HG03439 (cell line): Measurements from ENCODE around the gene NHLH1.

Experiments used
- ATAC-seq: cut with Tn5 transposase; IDR thresholded peaks from one replicate; pipeline ENCODE4 v1.9.1; 2021; ENCODE audit warnings: mild to moderate bottlenecking, moderate library complexity; ENCODE audit not compliant: unreplicated experiment

The NHLH1 gene

GRCh38 chr1:160358073-160358472 lies 8.8 kb upstream of the NHLH1 start:
- no peak for ATAC-seq

DNA sequence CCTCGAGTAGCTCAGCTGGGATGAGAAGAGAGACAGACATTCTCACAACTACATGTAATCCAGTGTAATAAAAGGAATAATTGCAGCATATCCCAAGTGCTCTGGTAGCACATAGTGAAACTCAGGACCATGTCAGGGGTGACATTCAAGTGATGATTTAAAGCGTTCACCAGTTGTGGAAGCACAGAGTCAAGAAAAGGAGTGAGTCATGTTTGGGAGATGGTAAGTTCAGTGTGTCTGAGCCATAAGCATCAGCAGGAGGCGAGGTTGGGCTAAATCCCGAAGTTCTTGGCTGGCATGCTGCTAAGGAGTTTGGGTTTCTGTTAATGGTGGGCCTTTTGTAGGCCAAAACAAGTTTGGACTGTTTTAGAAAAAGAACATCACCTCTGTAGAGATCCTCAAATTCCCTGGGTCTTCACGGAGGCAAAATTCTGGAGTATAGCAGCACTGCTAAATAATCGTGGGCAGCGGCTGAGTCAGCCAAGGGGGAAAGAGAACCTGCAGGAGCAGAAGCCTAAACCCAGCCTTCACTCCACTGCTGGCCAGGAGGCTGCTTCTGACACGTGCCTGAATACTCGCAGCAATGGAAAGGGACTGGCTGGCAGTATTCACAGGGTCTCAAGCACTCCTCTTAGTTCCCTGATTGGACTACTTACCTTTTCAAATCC lies 7.2 kb upstream of the NHLH1 start:
- no peak for ATAC-seq

DNA sequence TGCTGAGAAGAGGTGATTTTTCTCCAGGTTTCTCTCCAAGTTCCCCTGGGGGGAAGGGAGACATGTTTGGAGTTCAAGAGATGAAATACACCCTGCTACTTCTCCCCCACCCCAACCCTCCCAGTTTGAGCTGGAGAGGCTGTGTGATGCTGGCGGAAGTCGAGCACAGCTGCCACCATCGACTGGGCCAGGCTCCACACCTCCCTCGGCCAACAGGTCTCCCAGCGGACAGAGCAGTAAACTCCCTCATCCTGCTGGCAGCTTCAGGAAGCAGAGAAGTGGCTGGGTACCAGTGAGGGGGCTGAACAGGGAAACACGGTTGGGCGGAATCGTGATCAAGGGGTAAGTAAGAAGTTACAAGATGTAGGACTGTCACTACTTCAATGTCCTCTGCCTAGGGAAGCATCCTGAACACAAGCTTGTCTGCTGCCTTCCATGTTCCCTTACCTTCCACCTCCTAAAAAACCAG lies 6.6 kb upstream of the NHLH1 start:
- ATAC-seq, result no peak

DNA sequence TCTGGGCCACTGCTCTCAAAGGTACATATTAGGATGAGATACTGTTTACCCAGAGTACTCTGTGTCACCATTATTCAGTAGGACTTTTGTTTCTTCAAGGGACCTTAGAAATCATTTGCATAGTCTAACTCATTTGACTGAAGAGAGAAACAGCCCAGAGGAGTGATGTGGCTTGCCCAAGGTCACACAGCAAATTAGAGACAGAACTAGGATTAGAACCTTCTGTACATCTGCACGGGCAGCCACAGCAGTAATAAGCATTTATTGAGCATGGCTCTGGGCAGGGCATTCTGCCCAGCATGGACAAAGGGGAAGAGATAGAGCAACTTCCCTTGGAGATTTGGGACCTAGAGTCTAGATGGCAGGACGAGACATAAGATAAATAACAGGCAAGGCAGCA lies 5.7 kb upstream of the NHLH1 start:
- no peak for ATAC-seq

GRCh38 chr1:160361814-160362167 lies 5.1 kb upstream of the NHLH1 start:
- no peak for ATAC-seq

- ATAC-seq, result no peak
These were observed 4.5 kb upstream of the NHLH1 start for GRCh38 chr1:160362168-160362957.

- no peak for ATAC-seq
These were observed 3.9 kb upstream of the NHLH1 start for GRCh38 chr1:160363010-160363409.

GRCh38 chr1:160363951-160364735 lies 2.7 kb upstream of the NHLH1 start:
- no peak for ATAC-seq

GRCh38 chr1:160365325-160365724 lies 1.5 kb upstream of the NHLH1 start:
- no peak for ATAC-seq

DNA sequence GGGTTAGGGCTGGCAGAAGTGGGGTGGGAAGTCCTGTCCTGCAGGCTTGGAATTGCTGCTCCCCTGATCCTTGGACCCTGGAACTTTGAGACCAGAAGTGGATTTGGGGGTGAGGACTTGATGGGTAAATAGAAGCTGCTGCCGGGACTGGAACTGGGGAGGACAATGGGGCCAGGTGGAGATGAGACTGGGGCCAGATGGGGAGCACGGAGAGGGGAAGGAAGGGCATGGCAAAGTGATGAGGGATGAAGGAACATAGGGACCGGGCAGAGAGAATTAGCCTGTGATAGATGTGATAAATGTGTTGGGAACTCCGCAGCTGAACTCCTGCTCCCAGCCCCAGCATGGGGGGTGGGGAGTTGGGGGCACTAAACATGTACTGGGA lies 637 bp downstream of the NHLH1 start:
- no peak for ATAC-seq

DNA sequence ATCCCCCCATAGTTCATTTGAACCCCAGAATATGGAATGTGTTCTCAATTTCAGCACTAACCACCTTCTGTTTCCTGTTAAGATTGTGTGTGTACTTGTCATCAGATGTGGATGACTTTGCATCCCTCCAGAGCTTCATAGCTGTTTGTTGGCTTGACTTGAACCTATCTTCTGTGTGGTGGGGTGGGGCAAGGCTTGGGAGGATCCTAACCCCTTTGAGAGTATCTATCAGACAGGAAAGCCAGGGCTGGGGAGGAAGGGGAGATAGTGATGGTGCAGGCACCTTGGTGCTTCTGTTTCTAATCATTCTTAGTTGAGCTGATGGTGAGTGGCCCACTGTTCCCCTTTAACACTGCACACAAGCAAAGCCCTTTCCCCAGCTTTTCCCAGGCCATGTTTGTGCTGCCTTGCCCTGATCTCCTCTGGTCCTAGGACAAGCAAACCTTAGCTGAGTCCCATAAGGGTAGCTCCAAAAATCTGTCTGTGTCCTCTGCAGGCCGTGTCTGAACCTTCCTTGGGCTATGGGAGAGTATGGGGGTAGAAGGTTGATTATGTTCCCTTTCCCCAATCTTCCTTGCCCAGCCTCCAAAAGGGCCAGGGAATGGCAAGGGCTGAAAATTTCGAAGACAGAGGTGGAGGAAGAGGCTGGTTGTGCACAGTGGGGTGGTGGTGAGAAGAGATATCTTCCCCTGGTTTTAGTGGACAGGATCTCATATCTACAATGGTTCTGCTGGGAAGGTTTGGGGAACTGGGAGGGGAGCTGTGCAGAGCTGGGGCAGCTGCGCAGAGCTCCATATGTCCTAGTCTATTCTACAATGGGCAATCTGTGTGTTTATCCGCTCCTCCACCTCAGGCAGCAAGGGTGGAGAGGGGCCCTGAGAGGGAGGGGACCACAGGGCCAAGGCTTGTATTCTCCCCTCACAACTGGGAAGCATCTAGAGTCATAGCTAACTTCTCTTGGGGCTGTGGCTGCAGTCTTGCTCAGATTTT lies 1.4 kb downstream of the NHLH1 start:
- ATAC-seq, result no peak

- no peak for ATAC-seq
These were observed 2.2 kb downstream of the NHLH1 start for GRCh38 chr1:160369087-160369486.

- ATAC-seq, result no peak
These were observed 3.9 kb downstream of the NHLH1 start for GRCh38 chr1:160370561-160371345.

DNA sequence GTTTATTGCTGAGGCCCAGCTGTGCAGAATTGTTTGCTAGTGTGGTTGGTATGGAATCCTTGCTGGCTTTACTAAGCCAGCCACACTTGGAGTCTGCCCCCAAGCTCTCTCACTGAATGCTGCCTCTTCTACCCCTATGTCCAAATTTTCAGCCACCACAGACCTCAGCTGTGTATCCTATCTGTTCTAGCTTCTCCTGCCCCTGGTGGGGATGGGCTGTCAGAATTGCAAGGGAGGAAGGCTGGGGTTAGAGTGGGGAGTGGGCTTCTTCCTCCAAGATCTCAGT lies 4.4 kb downstream of the NHLH1 start:
- no peak for ATAC-seq

DNA sequence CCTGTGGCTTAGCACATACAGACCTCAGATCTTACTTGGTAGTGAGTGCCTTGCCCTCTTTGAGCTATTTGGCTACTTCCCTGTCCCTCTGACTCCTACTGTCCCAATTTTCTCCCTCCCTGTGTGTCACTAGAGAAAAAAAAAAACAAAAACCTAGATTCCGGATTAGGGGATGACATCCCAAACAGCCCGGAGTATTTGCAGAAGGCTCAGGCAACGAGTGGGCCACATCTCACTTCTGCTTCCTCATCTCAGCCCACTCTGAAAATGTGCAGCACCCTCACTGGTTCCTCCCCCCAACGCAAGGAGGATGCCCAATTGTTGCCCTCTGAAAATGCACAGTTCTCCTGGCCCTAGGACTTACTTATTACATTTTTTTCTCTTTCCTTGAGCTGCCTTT lies 4.9 kb downstream of the NHLH1 start:
- no peak for ATAC-seq

DNA sequence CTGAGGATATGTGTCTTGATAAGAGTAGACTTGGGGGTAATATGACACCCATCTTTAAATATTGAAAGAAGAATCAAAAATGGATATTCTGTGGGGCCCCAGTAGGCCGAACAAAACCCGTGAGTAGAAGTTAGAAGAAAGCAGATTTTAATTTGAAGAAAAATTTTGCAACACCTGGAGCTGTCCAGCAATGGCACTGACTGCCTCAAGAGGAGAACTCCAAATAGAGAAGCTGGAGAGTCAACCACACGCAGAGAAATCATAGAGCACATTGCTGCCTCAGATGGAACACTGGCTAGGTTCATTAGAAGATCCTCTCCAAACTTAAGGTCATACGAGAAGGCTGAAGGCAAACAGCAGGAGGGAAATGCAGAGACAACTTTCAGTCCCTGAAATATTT lies 6.8 kb downstream of the NHLH1 start:
- ATAC-seq, result no peak

- ATAC-seq, result no peak
These were observed 7.6 kb downstream of the NHLH1 start for GRCh38 chr1:160374306-160375110.

- ATAC-seq, result no peak
These were observed 9.1 kb downstream of the NHLH1 start for GRCh38 chr1:160375788-160376524.
